ENCODE results near the gene MOB2.

The MOB2 gene

DNA sequence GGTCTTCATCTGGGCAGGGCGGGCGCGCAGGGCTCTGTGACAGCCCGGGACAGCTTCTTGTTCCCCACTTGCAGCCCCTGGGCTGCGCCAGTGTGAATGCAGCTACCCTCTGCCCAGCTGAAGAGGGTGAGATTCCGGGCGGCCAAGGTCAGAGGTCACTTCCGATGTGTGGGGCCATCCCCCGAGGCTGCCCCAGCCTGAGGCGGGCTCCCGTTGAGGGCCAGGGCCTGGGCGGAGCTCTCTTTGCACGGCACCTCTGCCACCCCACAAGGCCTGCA, 23.9 kb downstream of the MOB2 start:
- no peak for DNase-seq (ENCODE audit: low read depth, low spot score)
- Histone ChIP-seq H3K9me3 (ENCODE audit: low read depth, low read length) (no peaks in the 10 kb centered on the region), H3K36me3 (ENCODE audit: insufficient read depth, low read length) (no peaks in the 10 kb centered on the region), H3K4me3 (no peak overlapping the region), H3K27ac (no peak overlapping the region), H3K9ac (ENCODE audit: insufficient read length) (no peak overlapping the region)
- TF ChIP-seq EZH2 (IDR thresholded peaks at IDR 0.05) (no peak), POLR2AphosphoS5 (IDR thresholded peaks at IDR 0.05; ENCODE audit: borderline replicate concordance, low read depth, low read length) (no peak), FOXP2 (optimal IDR thresholded peaks at IDR 0.05; ENCODE audit: control extremely low read depth, extremely low read length, insufficient read depth) (no peak)

- no peak for TF ChIP-seq FOXP2 (optimal IDR thresholded peaks at IDR 0.05; ENCODE audit: control extremely low read depth, extremely low read length, insufficient read depth)
- no peak for TF ChIP-seq POLR2AphosphoS5 (IDR thresholded peaks at IDR 0.05; ENCODE audit: borderline replicate concordance, low read depth, low read length)
- TF ChIP-seq EZH2 (IDR thresholded peaks at IDR 0.05), result no peak
- H3K27ac ChIP-seq, result no peak overlapping the region
- H3K36me3 ChIP-seq (ENCODE audit: insufficient read depth, low read length), result no peaks in the 10 kb centered on the region
- H3K9me3 ChIP-seq (ENCODE audit: low read depth, low read length), result no peaks in the 10 kb centered on the region
- H3K4me3 ChIP-seq, result no peak overlapping the region
- DNase-seq (ENCODE audit: low read depth, low spot score), result no peak
- H3K9ac ChIP-seq (ENCODE audit: insufficient read length), result no peak overlapping the region
These were observed 24.5 kb downstream of the MOB2 start for GRCh38 chr11:1461826-1462697.

- H3K36me3 ChIP-seq (ENCODE audit: insufficient read depth, low read length), result no peaks in the 10 kb centered on the region
- no peak overlapping the region for H3K27ac ChIP-seq
- DNase-seq (ENCODE audit: low read depth, low spot score), result no peak
- H3K9ac ChIP-seq (ENCODE audit: insufficient read length), result no peak overlapping the region
- TF ChIP-seq EZH2 (IDR thresholded peaks at IDR 0.05), result no peak
- no peaks in the 10 kb centered on the region for H3K9me3 ChIP-seq (ENCODE audit: low read depth, low read length)
- H3K4me3 ChIP-seq, result no peak overlapping the region
These were observed 25.4 kb downstream of the MOB2 start for GRCh38 chr11:1460986-1461825.

GRCh38 chr11:1460396-1460985, 26.1 kb downstream of the MOB2 start:
- DNase-seq (ENCODE audit: low read depth, low spot score), result no peak
- H3K9me3 ChIP-seq (ENCODE audit: low read depth, low read length), result no peaks in the 10 kb centered on the region
- no peaks in the 10 kb centered on the region for H3K36me3 ChIP-seq (ENCODE audit: insufficient read depth, low read length)
- TF ChIP-seq POLR2AphosphoS5 (IDR thresholded peaks at IDR 0.05; ENCODE audit: borderline replicate concordance, low read depth, low read length), result no peak
- no peak for TF ChIP-seq EZH2 (IDR thresholded peaks at IDR 0.05)
- TF ChIP-seq FOXP2 (optimal IDR thresholded peaks at IDR 0.05; ENCODE audit: control extremely low read depth, extremely low read length, insufficient read depth), result no peak
- H3K9ac ChIP-seq (ENCODE audit: insufficient read length), result no peak overlapping the region
- H3K4me3 ChIP-seq, result no peak overlapping the region
- no peak overlapping the region for H3K27ac ChIP-seq

DNA sequence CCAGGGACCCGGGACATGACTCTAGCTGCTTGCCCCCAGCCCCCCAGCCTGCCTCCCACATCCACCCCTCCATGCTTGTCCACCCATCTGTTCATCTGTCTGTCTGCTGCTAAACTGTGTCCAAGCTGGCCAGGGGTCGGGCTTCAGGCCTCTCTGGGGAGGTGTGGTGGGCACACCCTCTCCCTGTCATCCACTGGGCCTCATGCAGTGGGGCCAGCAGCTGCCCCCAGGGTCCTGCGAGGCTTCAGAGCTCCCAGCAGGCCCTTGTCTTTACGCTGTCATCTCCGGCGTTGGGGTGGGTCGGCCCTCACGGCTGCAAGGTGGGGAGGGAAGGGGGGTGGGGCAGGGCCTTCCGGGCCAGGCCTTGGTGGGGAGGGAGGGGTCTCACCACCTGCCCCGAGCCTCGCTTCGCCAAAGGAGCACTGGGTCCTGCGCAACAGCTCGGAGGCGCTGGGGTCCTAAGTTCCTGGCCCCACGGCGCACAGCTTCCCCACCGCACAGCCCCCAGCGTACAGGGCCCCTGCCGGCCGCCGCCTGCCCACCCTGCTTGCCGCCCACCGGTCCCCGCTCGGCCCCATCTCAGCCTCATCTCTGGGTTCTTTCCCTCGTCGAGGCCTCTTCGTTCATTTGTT, 26.7 kb downstream of the MOB2 start:
- no peak for DNase-seq (ENCODE audit: low read depth, low spot score)
- H3K4me3 ChIP-seq, result no peak overlapping the region
- H3K36me3 ChIP-seq (ENCODE audit: insufficient read depth, low read length), result no peaks in the 10 kb centered on the region
- no peak overlapping the region for H3K9ac ChIP-seq (ENCODE audit: insufficient read length)
- H3K9me3 ChIP-seq (ENCODE audit: low read depth, low read length), result no peaks in the 10 kb centered on the region
- H3K27ac ChIP-seq, result no peak overlapping the region
- no peak for TF ChIP-seq FOXP2 (optimal IDR thresholded peaks at IDR 0.05; ENCODE audit: control extremely low read depth, extremely low read length, insufficient read depth)
- TF ChIP-seq POLR2AphosphoS5 (IDR thresholded peaks at IDR 0.05; ENCODE audit: borderline replicate concordance, low read depth, low read length), result no peak
- no peak for TF ChIP-seq EZH2 (IDR thresholded peaks at IDR 0.05)

GRCh38 chr11:1459219-1459575, 27.4 kb downstream of the MOB2 start:
- no peaks in the 10 kb centered on the region for H3K9me3 ChIP-seq (ENCODE audit: low read depth, low read length)
- DNase-seq (ENCODE audit: low read depth, low spot score), result no peak
- no peak for TF ChIP-seq FOXP2 (optimal IDR thresholded peaks at IDR 0.05; ENCODE audit: control extremely low read depth, extremely low read length, insufficient read depth)
- TF ChIP-seq EZH2 (IDR thresholded peaks at IDR 0.05), result no peak
- TF ChIP-seq POLR2AphosphoS5 (IDR thresholded peaks at IDR 0.05; ENCODE audit: borderline replicate concordance, low read depth, low read length), result no peak
- H3K27ac ChIP-seq, result no peak overlapping the region
- no peaks in the 10 kb centered on the region for H3K36me3 ChIP-seq (ENCODE audit: insufficient read depth, low read length)
- H3K9ac ChIP-seq (ENCODE audit: insufficient read length), result no peak overlapping the region
- H3K4me3 ChIP-seq, result no peak overlapping the region

- DNase-seq (ENCODE audit: low read depth, low spot score), result no peak
- TF ChIP-seq FOXP2 (optimal IDR thresholded peaks at IDR 0.05; ENCODE audit: control extremely low read depth, extremely low read length, insufficient read depth) (no peak), POLR2AphosphoS5 (IDR thresholded peaks at IDR 0.05; ENCODE audit: borderline replicate concordance, low read depth, low read length) (no peak), EZH2 (IDR thresholded peaks at IDR 0.05) (no peak)
- H3K36me3 ChIP-seq (ENCODE audit: insufficient read depth, low read length), result no peaks in the 10 kb centered on the region
These were observed 28.0 kb downstream of the MOB2 start for GRCh38 chr11:1458340-1459218.

More at GRCh38 chr11:1458340-1459218, 28.0 kb downstream of the MOB2 start:
- H3K9ac ChIP-seq (ENCODE audit: insufficient read length), result no peak overlapping the region
- H3K27ac ChIP-seq, result no peak overlapping the region
- no peak overlapping the region for H3K4me3 ChIP-seq
- H3K9me3 ChIP-seq (ENCODE audit: low read depth, low read length), result no peaks in the 10 kb centered on the region

Data from SK-N-MC (cell line).